Liver (tissue), 9 donors: ENCODE data around the gene FAM13C. TPM values are rescaled to one million over a fixed set of nuclear protein-coding genes. Genes with fewer than 3 reads are reported as not detected.

Experiments used
- DNase-seq: peaks from one replicate; pipeline ENCODE4 v3.0.0-alpha.2; 2017; ENCODE audit warnings: low spot score
- H3K27ac ChIP-seq, 2 donors: one replicate each; pipeline ENCODE4 v1.7.0; 2013; ENCODE audit warnings: inconsistent platforms in 2 of 2, low read length in 2 of 2, control low read depth in 1 of 2, low read depth in 1 of 2, mild to moderate bottlenecking in 1 of 2
- H3K27me3 ChIP-seq, 4 donors: one replicate each; pipeline versions ENCODE4 v1.6.1 to v1.7.0; 2013; ENCODE audit warnings: low read length in 3 of 4, inconsistent platforms in 1 of 4, mild to moderate bottlenecking in 1 of 4, moderate library complexity in 1 of 4; ENCODE audit not compliant: control insufficient read depth in 4 of 4, insufficient read depth in 4 of 4
- H3K36me3 ChIP-seq, 4 donors: one replicate each; pipeline versions ENCODE4 v1.6.1 to v1.7.0; 2013; ENCODE audit warnings: low read length in 3 of 4, mild to moderate bottlenecking in 3 of 4, low read depth in 1 of 4, moderate library complexity in 1 of 4; ENCODE audit not compliant: control insufficient read depth in 4 of 4, insufficient read depth in 3 of 4
- H3K4me1 ChIP-seq, 4 donors: one replicate each; pipeline versions ENCODE4 v1.6.1 to v1.7.0; 2013; ENCODE audit warnings: low read length in 3 of 4, mild to moderate bottlenecking in 3 of 4, moderate library complexity in 1 of 4; ENCODE audit not compliant: control insufficient read depth in 4 of 4, insufficient read depth in 4 of 4
- H3K4me3 ChIP-seq, 3 donors: one replicate each; pipeline versions ENCODE4 v1.6.1 to v1.7.0; 2013; ENCODE audit warnings: low read length in 3 of 3, control low read depth in 1 of 3, low read depth in 1 of 3, mild to moderate bottlenecking in 1 of 3
- H3K9ac ChIP-seq, 2 donors: one replicate each; pipeline ENCODE4 v1.7.0; 2013; ENCODE audit warnings: low read length in 2 of 2, mild to moderate bottlenecking in 2 of 2, moderate library complexity in 2 of 2, control low read depth in 1 of 2, low read depth in 1 of 2
- H3K9me3 ChIP-seq, 4 donors: one replicate each; pipeline versions ENCODE4 v1.6.1 to v1.7.0; 2013; ENCODE audit warnings: low read length in 3 of 4; ENCODE audit not compliant: control insufficient read depth in 4 of 4
- CTCF ChIP-seq: fragments of 150-350 bp; IDR thresholded peaks from 2 replicates; pipeline ENCODE4 v1.5.1; 2017; ENCODE audit warnings: improper control_type of control experiment, low read depth, low read length; ENCODE audit not compliant: missing input control
- FOXA2 ChIP-seq: IDR thresholded peaks from 2 replicates; pipeline ENCODE4 v1.6.1; 2016; ENCODE audit warnings: antibody characterized with exemption
- GABPA ChIP-seq, 2 donors: IDR thresholded peaks in 1 of 2; conservative IDR thresholded peaks in 1 of 2; 2 replicates each; pipeline ENCODE4 v1.6.1; 2016; ENCODE audit warnings: antibody characterized with exemption in 2 of 2, mild to moderate bottlenecking in 1 of 2, moderate library complexity in 1 of 2
- HNF4A ChIP-seq, 2 donors: conservative IDR thresholded peaks; 2 replicates each; pipeline ENCODE4 v1.6.1; 2016; ENCODE audit warnings: antibody characterized with exemption in 2 of 2, mild to moderate bottlenecking in 2 of 2
- HNF4G ChIP-seq: IDR thresholded peaks from 2 replicates; pipeline ENCODE4 v1.6.1; 2016; ENCODE audit warnings: antibody characterized with exemption
- RAD21 ChIP-seq, 2 donors: IDR thresholded peaks; 2 replicates each; pipeline ENCODE4 v1.6.1; 2016; ENCODE audit warnings: antibody characterized with exemption in 2 of 2, mild to moderate bottlenecking in 2 of 2
- REST ChIP-seq: IDR thresholded peaks from 2 replicates; pipeline ENCODE4 v1.6.1; 2016; ENCODE audit warnings: antibody characterized with exemption, mild to moderate bottlenecking
- RXRA ChIP-seq, 2 donors: IDR thresholded peaks; 2 replicates each; pipeline ENCODE4 v1.6.1; 2017 to 2018; ENCODE audit warnings: antibody characterized with exemption in 2 of 2, mild to moderate bottlenecking in 1 of 2
- YY1 ChIP-seq: IDR thresholded peaks from 2 replicates; pipeline ENCODE4 v1.6.1; 2016; ENCODE audit warnings: antibody characterized with exemption, mild to moderate bottlenecking
- ZBTB33 ChIP-seq: IDR thresholded peaks from 2 replicates; pipeline ENCODE4 v1.6.1; 2016; ENCODE audit warnings: antibody characterized with exemption
- WGBS: extraction: QIAGEN DNeasy Blood & Tissue Kit; methylation state at CpG from one replicate; pipeline ENCODE4 v1.1.7; 2013; 5-methylcytosine and 5-hydroxymethylcytosine counted together
- polyA plus RNA-seq, 2 donors: library from polyadenylated mRNA; stranded (reverse) in 1 of 2; unstranded in 1 of 2; fragments of 200-250 nt in 1 of 2; fragments of >200 nt in 1 of 2; fragmentation: Nextera tagmentation in 1 of 2; extraction: Ambion mirVana in 1 of 2; gene quantifications; one replicate each; pipeline versions ENCODE4 v1.2.1 to v1.2.3, GENCODE V29; 2013 to 2015
- total RNA-seq, 2 donors: library from RNA; depleted of rRNA; stranded (reverse); fragments of >200 nt; gene quantifications; one replicate each; pipeline ENCODE4 v1.2.3, GENCODE V29; 2014
- donor health status: healthy.
- donor health status: healthy.
- donor health status: healthy.
- donor health status: healthy.
- donor health status: healthy.

The FAM13C gene
- total and polyA plus RNA-seq, 4 donors = 0.87 to 2.4 (median 2.1) TPM

- H3K4me3 ChIP-seq = no peak overlapping the region
- no peaks in the 10 kb centered on the region for H3K27me3 ChIP-seq
- H3K9ac ChIP-seq = no peak overlapping the region
- no peaks in the 10 kb centered on the region for H3K4me1 ChIP-seq
- no peaks in the 10 kb centered on the region for H3K9me3 ChIP-seq
- H3K27ac ChIP-seq = no peak overlapping the region
- TF ChIP-seq CTCF (no peak), FOXA2 (no peak), HNF4A (conservative IDR thresholded peaks at IDR 0.05) (no peak), ZBTB33 (no peak), HNF4G (no peak), REST (no peak), RAD21 (IDR thresholded peaks at IDR 0.05) (no peak), RXRA (IDR thresholded peaks at IDR 0.05) (no peak)
- WGBS = 96% methylated on average over 1 of the region's 1 CpG
- no peak for DNase-seq
- no peaks in the 10 kb centered on the region for H3K36me3 ChIP-seq
Measured at GRCh38 chr10:59342723-59343122, 19.6 kb downstream of the FAM13C start.

- no peak overlapping the region for H3K4me3 ChIP-seq
- no peaks in the 10 kb centered on the region for H3K27me3 ChIP-seq
- 96% methylated on average over 1 of the region's 1 CpG for WGBS
- H3K9me3 ChIP-seq = no peaks in the 10 kb centered on the region
- H3K4me1 ChIP-seq = peaks cover 0 to 4% (median 1%) of the 10 kb centered on the region in 4 donors
- H3K36me3 ChIP-seq = no peaks in the 10 kb centered on the region
- DNase-seq = no peak
- no peak overlapping the region for H3K9ac ChIP-seq
- no peak overlapping the region for H3K27ac ChIP-seq
- no peak for TF ChIP-seq YY1
- no peak for TF ChIP-seq REST
- TF ChIP-seq HNF4A (conservative IDR thresholded peaks at IDR 0.05) = no peak
- no peak for TF ChIP-seq GABPA (IDR thresholded peaks at IDR 0.05 in 1 of 2, conservative IDR thresholded peaks at IDR 0.05 in 1 of 2)
- TF ChIP-seq CTCF = no peak
- TF ChIP-seq HNF4G = no peak
- no peak for TF ChIP-seq RAD21 (IDR thresholded peaks at IDR 0.05)
Measured at GRCh38 chr10:59342000-59342399, 20.3 kb downstream of the FAM13C start.
